ENCODE measurements around the gene TMA16. TPM values are rescaled to one million over a fixed set of nuclear protein-coding genes. Genes with fewer than 3 reads are reported as not detected.

The TMA16 gene
- total and polyA plus RNA-seq, 4 donors: 17.7 to 27.3 (median 23.8) TPM

GRCh38 chr4:163493643-163494359 is 689 bp upstream of the TMA16 start:
- Histone ChIP-seq H3K9me3 (ENCODE audit: control insufficient read depth, low read length) (no peaks in the 10 kb centered on the region), H3K27me3 (ENCODE audit: control insufficient read depth in 1 of 2, insufficient read depth in 2 of 2, low read length in 1 of 2) (no peaks in the 10 kb centered on the region), H3K27ac (ENCODE audit: low read depth in 1 of 2, low read length in 2 of 2) (peak overlapping the region in 1 of 2 donors; percentile 53), H3K36me3 (ENCODE audit: control insufficient read depth in 1 of 2, insufficient read depth in 2 of 2, low read length in 1 of 2) (no peaks in the 10 kb centered on the region), H3K4me3 (ENCODE audit: low read length in 2 of 2) (peak overlapping the region; percentile 84 to 85), H3K4me1 (ENCODE audit: control insufficient read depth in 1 of 2, insufficient read depth in 2 of 2, low read length in 2 of 2) (no peaks in the 10 kb centered on the region)
- DNase-seq: peak in 1 of 2 donors; percentile 64
- intact Hi-C loops (cut with DNase I): loop anchor here (5.0 to 10.0 kb wide), 2 partner anchors 48 to 159 kb away; partner anchors contain the start of gene NPY1R (in 1 of the 2)
- no peak for ATAC-seq (ENCODE audit: low FRiP score)
- 54 to 56% methylated on average over 25 to 28 of the region's 28 CpGs for whole genome bisulfite sequencing, 2 donors

GRCh38 chr4:163495900-163496299 is 1.4 kb downstream of the TMA16 start:
- Histone ChIP-seq H3K36me3 (ENCODE audit: control insufficient read depth in 1 of 2, insufficient read depth in 2 of 2, low read length in 1 of 2) (no peaks in the 10 kb centered on the region), H3K4me1 (ENCODE audit: control insufficient read depth in 1 of 2, insufficient read depth in 2 of 2, low read length in 2 of 2) (no peaks in the 10 kb centered on the region), H3K4me3 (ENCODE audit: low read length in 2 of 2) (peak overlapping the region in 1 of 2 donors; percentile 14), H3K9me3 (ENCODE audit: control insufficient read depth, low read length) (no peaks in the 10 kb centered on the region), H3K27ac (ENCODE audit: low read depth in 1 of 2, low read length in 2 of 2) (no peak overlapping the region), H3K27me3 (ENCODE audit: control insufficient read depth in 1 of 2, insufficient read depth in 2 of 2, low read length in 1 of 2) (no peaks in the 10 kb centered on the region)
- WGBS, 2 donors: 0 to 3% methylated on average over 1 of the region's 1 CpG
- intact Hi-C loops (cut with DNase I): loop anchor here in 1 of 2 donors (10.0 kb wide), 1 partner anchor 161 kb away; the partner anchor contains the start of gene NPY1R
- DNase-seq: no peak
- ATAC-seq (ENCODE audit: low FRiP score): no peak

- Histone ChIP-seq H3K27ac (ENCODE audit: low read depth in 1 of 2, low read length in 2 of 2) (no peak overlapping the region), H3K27me3 (ENCODE audit: control insufficient read depth in 1 of 2, insufficient read depth in 2 of 2, low read length in 1 of 2) (no peaks in the 10 kb centered on the region), H3K4me3 (ENCODE audit: low read length in 2 of 2) (no peak overlapping the region), H3K4me1 (ENCODE audit: control insufficient read depth in 1 of 2, insufficient read depth in 2 of 2, low read length in 2 of 2) (no peaks in the 10 kb centered on the region), H3K9me3 (ENCODE audit: control insufficient read depth, low read length) (no peaks in the 10 kb centered on the region), H3K36me3 (ENCODE audit: control insufficient read depth in 1 of 2, insufficient read depth in 2 of 2, low read length in 1 of 2) (no peaks in the 10 kb centered on the region)
- 93 to 95% methylated on average over 1 of the region's 1 CpG for whole genome bisulfite sequencing, 2 donors
- DNase-seq: no peak
- intact Hi-C loops (cut with DNase I): no loop called here
- ATAC-seq (ENCODE audit: low FRiP score): no peak
Measured at GRCh38 chr4:163500586-163500985, 6.1 kb downstream of the TMA16 start.

GRCh38 chr4:163505374-163505773 is 10.9 kb downstream of the TMA16 start:
- no peaks in the 10 kb centered on the region for H3K4me1 ChIP-seq (ENCODE audit: control insufficient read depth in 1 of 2, insufficient read depth in 2 of 2, low read length in 2 of 2)
- H3K4me3 ChIP-seq (ENCODE audit: low read length in 2 of 2): no peak overlapping the region
- intact Hi-C loops (cut with DNase I): no loop called here
- WGBS, 2 donors: 95% methylated on average over 3 of the region's 3 CpGs
- no peaks in the 10 kb centered on the region for H3K36me3 ChIP-seq (ENCODE audit: control insufficient read depth in 1 of 2, insufficient read depth in 2 of 2, low read length in 1 of 2)
- DNase-seq (no peak), ATAC-seq (ENCODE audit: low FRiP score) (no peak)
- H3K27ac ChIP-seq (ENCODE audit: low read depth in 1 of 2, low read length in 2 of 2): no peak overlapping the region
- H3K9me3 ChIP-seq (ENCODE audit: control insufficient read depth, low read length): no peaks in the 10 kb centered on the region
- no peaks in the 10 kb centered on the region for H3K27me3 ChIP-seq (ENCODE audit: control insufficient read depth in 1 of 2, insufficient read depth in 2 of 2, low read length in 1 of 2)

GRCh38 chr4:163515198-163515597 is 20.7 kb downstream of the TMA16 start:
- DNase-seq (no peak), ATAC-seq (ENCODE audit: low FRiP score) (no peak)
- intact Hi-C loops (cut with DNase I): no loop called here
- H3K27me3 ChIP-seq (ENCODE audit: control insufficient read depth in 1 of 2, insufficient read depth in 2 of 2, low read length in 1 of 2): no peaks in the 10 kb centered on the region
- no peaks in the 10 kb centered on the region for H3K9me3 ChIP-seq (ENCODE audit: control insufficient read depth, low read length)
- 91 to 94% methylated on average over 8 of the region's 8 CpGs for WGBS, 2 donors
- H3K4me3 ChIP-seq (ENCODE audit: low read length in 2 of 2): no peak overlapping the region
- no peak overlapping the region for H3K27ac ChIP-seq (ENCODE audit: low read depth in 1 of 2, low read length in 2 of 2)
- H3K4me1 ChIP-seq (ENCODE audit: control insufficient read depth in 1 of 2, insufficient read depth in 2 of 2, low read length in 2 of 2): no peaks in the 10 kb centered on the region
- H3K36me3 ChIP-seq (ENCODE audit: control insufficient read depth in 1 of 2, insufficient read depth in 2 of 2, low read length in 1 of 2): peaks cover 0 to 5% of the 10 kb centered on the region in 2 donors

GRCh38 chr4:163523791-163524365 is 29.4 kb downstream of the TMA16 start:
- Histone ChIP-seq H3K36me3 (ENCODE audit: control insufficient read depth in 1 of 2, insufficient read depth in 2 of 2, low read length in 1 of 2) (peaks cover 0 to 13% of the 10 kb centered on the region in 2 donors), H3K4me3 (ENCODE audit: low read length in 2 of 2) (no peak overlapping the region), H3K27ac (ENCODE audit: low read depth in 1 of 2, low read length in 2 of 2) (no peak overlapping the region), H3K9me3 (ENCODE audit: control insufficient read depth, low read length) (no peaks in the 10 kb centered on the region), H3K27me3 (ENCODE audit: control insufficient read depth in 1 of 2, insufficient read depth in 2 of 2, low read length in 1 of 2) (no peaks in the 10 kb centered on the region), H3K4me1 (ENCODE audit: control insufficient read depth in 1 of 2, insufficient read depth in 2 of 2, low read length in 2 of 2) (no peaks in the 10 kb centered on the region)
- intact Hi-C loops (cut with DNase I): no loop called here
- DNase-seq: no peak
- WGBS, 2 donors: 41 to 43% methylated on average over 3 of the region's 3 CpGs
- no peak for ATAC-seq (ENCODE audit: low FRiP score)

- ATAC-seq (ENCODE audit: low FRiP score) (no peak), DNase-seq (no peak)
- H3K4me3 ChIP-seq (ENCODE audit: low read length in 2 of 2): no peak overlapping the region
- H3K4me1 ChIP-seq (ENCODE audit: control insufficient read depth in 1 of 2, insufficient read depth in 2 of 2, low read length in 2 of 2): no peaks in the 10 kb centered on the region
- H3K27ac ChIP-seq (ENCODE audit: low read depth in 1 of 2, low read length in 2 of 2): no peak overlapping the region
- H3K36me3 ChIP-seq (ENCODE audit: control insufficient read depth in 1 of 2, insufficient read depth in 2 of 2, low read length in 1 of 2): peaks cover 0 to 14% of the 10 kb centered on the region in 2 donors
- 85 to 90% methylated on average over 3 of the region's 3 CpGs for WGBS, 2 donors
- H3K9me3 ChIP-seq (ENCODE audit: control insufficient read depth, low read length): no peaks in the 10 kb centered on the region
- intact Hi-C loops (cut with DNase I): no loop called here
- H3K27me3 ChIP-seq (ENCODE audit: control insufficient read depth in 1 of 2, insufficient read depth in 2 of 2, low read length in 1 of 2): no peaks in the 10 kb centered on the region
Measured at GRCh38 chr4:163525982-163526381, 31.5 kb downstream of the TMA16 start.

- H3K4me1 ChIP-seq (ENCODE audit: control insufficient read depth in 1 of 2, insufficient read depth in 2 of 2, low read length in 2 of 2): no peaks in the 10 kb centered on the region
- no peak overlapping the region for H3K27ac ChIP-seq (ENCODE audit: low read depth in 1 of 2, low read length in 2 of 2)
- DNase-seq (no peak), ATAC-seq (ENCODE audit: low FRiP score) (no peak)
- no peak overlapping the region for H3K4me3 ChIP-seq (ENCODE audit: low read length in 2 of 2)
- H3K36me3 ChIP-seq (ENCODE audit: control insufficient read depth in 1 of 2, insufficient read depth in 2 of 2, low read length in 1 of 2): peaks cover 0 to 14% of the 10 kb centered on the region in 2 donors
- intact Hi-C loops (cut with DNase I): no loop called here
- H3K9me3 ChIP-seq (ENCODE audit: control insufficient read depth, low read length): no peaks in the 10 kb centered on the region
- WGBS, 2 donors: 88% methylated on average over 2 of the region's 2 CpGs
- H3K27me3 ChIP-seq (ENCODE audit: control insufficient read depth in 1 of 2, insufficient read depth in 2 of 2, low read length in 1 of 2): no peaks in the 10 kb centered on the region
Measured at GRCh38 chr4:163527172-163527571, 32.7 kb downstream of the TMA16 start.

- 94 to 96% methylated on average over 4 of the region's 4 CpGs for WGBS, 2 donors
- peaks cover 0 to 8% of the 10 kb centered on the region in 2 donors for H3K36me3 ChIP-seq (ENCODE audit: control insufficient read depth in 1 of 2, insufficient read depth in 2 of 2, low read length in 1 of 2)
Measured at GRCh38 chr4:163528653-163529052, 34.2 kb downstream of the TMA16 start.

More at GRCh38 chr4:163528653-163529052, 34.2 kb downstream of the TMA16 start:
- Histone ChIP-seq H3K4me3 (ENCODE audit: low read length in 2 of 2) (no peak overlapping the region), H3K9me3 (ENCODE audit: control insufficient read depth, low read length) (no peaks in the 10 kb centered on the region), H3K27ac (ENCODE audit: low read depth in 1 of 2, low read length in 2 of 2) (no peak overlapping the region), H3K27me3 (ENCODE audit: control insufficient read depth in 1 of 2, insufficient read depth in 2 of 2, low read length in 1 of 2) (no peaks in the 10 kb centered on the region), H3K4me1 (ENCODE audit: control insufficient read depth in 1 of 2, insufficient read depth in 2 of 2, low read length in 2 of 2) (no peaks in the 10 kb centered on the region)
- no peak for ATAC-seq (ENCODE audit: low FRiP score)
- intact Hi-C loops (cut with DNase I): no loop called here
- no peak for DNase-seq

Measured in aorta (tissue), 5 donors.